ENCODE data around the gene NEO1.

NEO1 gene

DNA sequence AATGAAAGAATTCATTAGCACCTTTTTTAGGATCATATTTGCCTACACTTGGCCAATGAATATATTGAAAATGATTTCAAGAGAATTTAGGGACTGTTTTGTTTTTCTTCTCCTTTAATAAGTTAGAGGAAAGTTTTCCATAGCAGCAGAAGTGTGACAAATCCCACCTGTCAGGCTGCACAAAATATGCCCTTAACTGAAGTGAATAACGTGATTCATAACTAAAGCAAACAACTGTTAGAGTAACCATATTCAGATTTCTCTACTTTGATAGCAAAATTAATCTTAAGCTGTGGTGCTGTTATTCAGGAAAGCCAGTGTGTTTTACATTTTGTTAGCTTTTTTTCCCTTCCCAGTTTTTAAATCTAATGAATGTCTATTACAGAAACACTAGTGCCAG, 195.1 kb downstream of the NEO1 start:
- H4K20me1 ChIP-seq (ENCODE audit: low read depth, low read length) = no peaks in the 10 kb centered on the region
- TF ChIP-seq, protein P1, sequence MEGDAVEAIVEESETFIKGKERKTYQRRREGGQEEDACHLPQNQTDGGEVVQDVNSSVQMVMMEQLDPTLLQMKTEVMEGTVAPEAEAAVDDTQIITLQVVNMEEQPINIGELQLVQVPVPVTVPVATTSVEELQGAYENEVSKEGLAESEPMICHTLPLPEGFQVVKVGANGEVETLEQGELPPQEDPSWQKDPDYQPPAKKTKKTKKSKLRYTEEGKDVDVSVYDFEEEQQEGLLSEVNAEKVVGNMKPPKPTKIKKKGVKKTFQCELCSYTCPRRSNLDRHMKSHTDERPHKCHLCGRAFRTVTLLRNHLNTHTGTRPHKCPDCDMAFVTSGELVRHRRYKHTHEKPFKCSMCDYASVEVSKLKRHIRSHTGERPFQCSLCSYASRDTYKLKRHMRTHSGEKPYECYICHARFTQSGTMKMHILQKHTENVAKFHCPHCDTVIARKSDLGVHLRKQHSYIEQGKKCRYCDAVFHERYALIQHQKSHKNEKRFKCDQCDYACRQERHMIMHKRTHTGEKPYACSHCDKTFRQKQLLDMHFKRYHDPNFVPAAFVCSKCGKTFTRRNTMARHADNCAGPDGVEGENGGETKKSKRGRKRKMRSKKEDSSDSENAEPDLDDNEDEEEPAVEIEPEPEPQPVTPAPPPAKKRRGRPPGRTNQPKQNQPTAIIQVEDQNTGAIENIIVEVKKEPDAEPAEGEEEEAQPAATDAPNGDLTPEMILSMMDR (IDR thresholded peaks at IDR 0.05; ENCODE audit: insufficient read depth, low read length, poor library complexity, severe bottlenecking) = no peak
- no peak for TF ChIP-seq EZH2phosphoT487 (conservative IDR thresholded peaks at IDR 0.05; ENCODE audit: low read length)
- H3K79me2 ChIP-seq (ENCODE audit: insufficient read depth, low read length) = no peaks in the 10 kb centered on the region
- no peak overlapping the region for H3K4me2 ChIP-seq (ENCODE audit: low read depth, low read length, poor library complexity, severe bottlenecking)
- no peaks in the 10 kb centered on the region for H3K36me3 ChIP-seq (ENCODE audit: low read length)
- H2AFZ ChIP-seq (ENCODE audit: low read depth, low read length, severe bottlenecking) = no peak overlapping the region
- no peaks in the 10 kb centered on the region for H3K9me3 ChIP-seq (ENCODE audit: insufficient read depth, low read length)
- H3K9me2 ChIP-seq (replicated peaks; ENCODE audit: insufficient read depth, low read length) = no peaks in the 10 kb centered on the region
- H3K27ac ChIP-seq (ENCODE audit: low read depth, low read length) = no peak overlapping the region
- no peak overlapping the region for H3K9ac ChIP-seq (ENCODE audit: low read length)
- H3F3A ChIP-seq (ENCODE audit: insufficient read depth) = no peaks in the 10 kb centered on the region
- H3K27me3 ChIP-seq (ENCODE audit: low read length) = no peaks in the 10 kb centered on the region
- no peak overlapping the region for H3K4me3 ChIP-seq (ENCODE audit: insufficient read depth, low read length, poor library complexity, severe bottlenecking)

DNA sequence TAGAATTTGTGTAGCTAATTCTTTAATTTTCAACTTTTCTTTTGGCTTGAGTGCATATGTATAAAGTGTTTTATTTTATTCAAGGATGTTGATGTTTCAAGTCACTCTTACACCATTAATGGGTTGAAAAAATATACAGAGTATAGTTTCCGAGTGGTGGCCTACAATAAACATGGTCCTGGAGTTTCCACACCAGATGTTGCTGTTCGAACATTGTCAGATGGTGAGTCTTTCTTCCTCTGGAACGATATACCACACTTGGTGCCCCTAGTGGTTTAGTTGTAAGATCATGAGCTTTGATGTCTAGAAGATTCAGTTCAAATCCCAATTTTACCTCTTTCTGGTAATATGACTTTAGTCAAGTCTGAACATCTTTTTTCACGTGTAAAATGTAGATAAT, 197.2 kb downstream of the NEO1 start:
- Histone ChIP-seq H2AFZ (ENCODE audit: low read depth, low read length, severe bottlenecking) (no peak overlapping the region), H3K9ac (ENCODE audit: low read length) (no peak overlapping the region), H3K4me2 (ENCODE audit: low read depth, low read length, poor library complexity, severe bottlenecking) (no peak overlapping the region), H3K4me3 (ENCODE audit: insufficient read depth, low read length, poor library complexity, severe bottlenecking) (no peak overlapping the region), H3K27ac (ENCODE audit: low read depth, low read length) (no peak overlapping the region), H3K9me2 (replicated peaks; ENCODE audit: insufficient read depth, low read length) (no peaks in the 10 kb centered on the region), H3K9me3 (ENCODE audit: insufficient read depth, low read length) (no peaks in the 10 kb centered on the region), H3K27me3 (ENCODE audit: low read length) (no peaks in the 10 kb centered on the region), H4K20me1 (ENCODE audit: low read depth, low read length) (no peaks in the 10 kb centered on the region), H3K36me3 (ENCODE audit: low read length) (no peaks in the 10 kb centered on the region), H3F3A (ENCODE audit: insufficient read depth) (no peaks in the 10 kb centered on the region), H3K79me2 (ENCODE audit: insufficient read depth, low read length) (no peaks in the 10 kb centered on the region)
- TF ChIP-seq, protein P1 (IDR thresholded peaks at IDR 0.05; ENCODE audit: insufficient read depth, low read length, poor library complexity, severe bottlenecking) = no peak
- TF ChIP-seq EZH2phosphoT487 (conservative IDR thresholded peaks at IDR 0.05; ENCODE audit: low read length) = no peak

DNA sequence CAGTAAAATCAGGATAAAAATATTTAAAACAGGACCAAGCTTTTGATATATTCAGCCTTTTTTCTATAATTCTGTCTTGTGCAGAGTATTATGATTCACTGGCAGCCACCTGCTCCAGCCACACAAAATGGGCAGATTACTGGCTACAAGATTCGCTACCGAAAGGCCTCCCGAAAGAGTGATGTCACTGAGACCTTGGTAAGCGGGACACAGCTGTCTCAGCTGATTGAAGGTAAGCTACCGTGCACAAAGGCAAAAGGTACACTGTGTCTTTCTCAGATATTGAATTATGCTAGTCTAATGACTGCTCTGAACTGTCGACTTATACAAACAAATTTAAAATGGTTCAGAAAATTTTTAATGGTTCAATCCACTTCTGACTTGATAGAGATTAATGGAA, 202.3 kb downstream of the NEO1 start:
- Histone ChIP-seq H3K79me2 (ENCODE audit: insufficient read depth, low read length) (no peaks in the 10 kb centered on the region), H4K20me1 (ENCODE audit: low read depth, low read length) (no peaks in the 10 kb centered on the region), H3K27ac (ENCODE audit: low read depth, low read length) (no peak overlapping the region), H3K27me3 (ENCODE audit: low read length) (no peaks in the 10 kb centered on the region), H2AFZ (ENCODE audit: low read depth, low read length, severe bottlenecking) (no peak overlapping the region), H3K9me3 (ENCODE audit: insufficient read depth, low read length) (no peaks in the 10 kb centered on the region), H3K36me3 (ENCODE audit: low read length) (no peaks in the 10 kb centered on the region), H3F3A (ENCODE audit: insufficient read depth) (no peaks in the 10 kb centered on the region), H3K4me3 (ENCODE audit: insufficient read depth, low read length, poor library complexity, severe bottlenecking) (no peak overlapping the region), H3K4me2 (ENCODE audit: low read depth, low read length, poor library complexity, severe bottlenecking) (no peak overlapping the region), H3K9me2 (replicated peaks; ENCODE audit: insufficient read depth, low read length) (no peaks in the 10 kb centered on the region), H3K9ac (ENCODE audit: low read length) (no peak overlapping the region)
- TF ChIP-seq, protein P1 (IDR thresholded peaks at IDR 0.05; ENCODE audit: insufficient read depth, low read length, poor library complexity, severe bottlenecking) = no peak
- no peak for TF ChIP-seq EZH2phosphoT487 (conservative IDR thresholded peaks at IDR 0.05; ENCODE audit: low read length)
